ENCODE data around the gene PHPT1. TPM values are rescaled to one million over a fixed set of nuclear protein-coding genes. Genes with fewer than 3 reads are reported as not detected.
"Not testable (repeated sequence)": the region's sequence is repeated elsewhere in the genome, so short reads cannot be mapped to it uniquely, and the experiment has no call there.

PHPT1 gene
- total and polyA plus RNA-seq, 8 donors: 66.1 to 151 (median 100) TPM

DNA sequence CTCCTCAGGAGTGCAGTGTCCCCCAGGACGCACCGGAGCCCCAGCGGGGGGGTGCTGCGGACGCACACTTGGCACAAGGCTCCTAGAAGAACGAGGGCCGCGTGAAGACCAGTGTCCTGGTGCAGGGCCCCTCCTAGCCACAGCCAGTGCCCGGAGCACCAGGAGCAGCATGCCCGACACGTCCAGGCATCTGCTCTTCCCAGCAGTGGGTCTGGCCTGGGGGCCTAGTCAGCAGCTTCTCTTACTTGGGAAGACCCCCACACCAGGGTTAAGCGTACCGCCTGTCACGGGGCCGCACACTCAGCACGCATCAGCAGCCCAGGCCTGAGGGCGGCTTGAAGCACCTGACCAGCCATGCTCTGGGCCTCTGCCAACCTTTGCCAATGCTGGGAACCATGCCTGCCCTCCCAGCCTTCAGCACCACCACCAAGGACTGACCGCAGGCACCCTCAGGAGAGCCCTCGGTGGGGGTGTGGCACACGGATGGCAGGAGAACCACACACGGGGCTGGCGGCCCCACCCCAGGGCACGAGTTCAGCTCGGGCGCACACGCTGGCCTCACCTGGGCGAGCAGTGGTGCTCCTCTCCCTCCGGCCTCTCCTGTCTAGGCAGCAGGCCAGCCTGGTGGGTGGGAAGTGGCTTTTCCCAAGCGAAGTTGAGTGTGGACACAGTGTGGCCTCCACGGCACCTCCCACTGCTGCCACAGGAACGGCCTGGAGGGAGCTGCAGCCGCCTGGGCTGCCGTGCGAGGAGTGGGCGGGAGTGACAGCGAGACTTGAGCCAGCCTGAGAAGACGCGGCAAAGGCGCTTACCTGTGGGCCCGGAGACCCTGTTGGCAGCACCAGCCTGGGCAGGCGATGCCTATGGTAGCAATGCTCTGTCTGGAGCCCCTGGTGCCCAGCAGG is 19.0 kb upstream of the PHPT1 start:
- ATAC-seq (no peak), DNase-seq (peak in 1 of 4 donors; percentile 68)
- no peaks in the 10 kb centered on the region for H3K4me1 ChIP-seq
- no peak overlapping the region for H3K27ac ChIP-seq
- H3K9me3 ChIP-seq: no peaks in the 10 kb centered on the region
- TF ChIP-seq, protein P1, sequence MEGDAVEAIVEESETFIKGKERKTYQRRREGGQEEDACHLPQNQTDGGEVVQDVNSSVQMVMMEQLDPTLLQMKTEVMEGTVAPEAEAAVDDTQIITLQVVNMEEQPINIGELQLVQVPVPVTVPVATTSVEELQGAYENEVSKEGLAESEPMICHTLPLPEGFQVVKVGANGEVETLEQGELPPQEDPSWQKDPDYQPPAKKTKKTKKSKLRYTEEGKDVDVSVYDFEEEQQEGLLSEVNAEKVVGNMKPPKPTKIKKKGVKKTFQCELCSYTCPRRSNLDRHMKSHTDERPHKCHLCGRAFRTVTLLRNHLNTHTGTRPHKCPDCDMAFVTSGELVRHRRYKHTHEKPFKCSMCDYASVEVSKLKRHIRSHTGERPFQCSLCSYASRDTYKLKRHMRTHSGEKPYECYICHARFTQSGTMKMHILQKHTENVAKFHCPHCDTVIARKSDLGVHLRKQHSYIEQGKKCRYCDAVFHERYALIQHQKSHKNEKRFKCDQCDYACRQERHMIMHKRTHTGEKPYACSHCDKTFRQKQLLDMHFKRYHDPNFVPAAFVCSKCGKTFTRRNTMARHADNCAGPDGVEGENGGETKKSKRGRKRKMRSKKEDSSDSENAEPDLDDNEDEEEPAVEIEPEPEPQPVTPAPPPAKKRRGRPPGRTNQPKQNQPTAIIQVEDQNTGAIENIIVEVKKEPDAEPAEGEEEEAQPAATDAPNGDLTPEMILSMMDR (IDR thresholded peaks at IDR 0.05): no peak
- no peak overlapping the region for H3K4me3 ChIP-seq
- intact Hi-C loops (cut with DNase I): no loop called here
- no peaks in the 10 kb centered on the region for H3K27me3 ChIP-seq
- peaks cover 0 to 87% of the 10 kb centered on the region in 2 donors for H3K36me3 ChIP-seq

DNA sequence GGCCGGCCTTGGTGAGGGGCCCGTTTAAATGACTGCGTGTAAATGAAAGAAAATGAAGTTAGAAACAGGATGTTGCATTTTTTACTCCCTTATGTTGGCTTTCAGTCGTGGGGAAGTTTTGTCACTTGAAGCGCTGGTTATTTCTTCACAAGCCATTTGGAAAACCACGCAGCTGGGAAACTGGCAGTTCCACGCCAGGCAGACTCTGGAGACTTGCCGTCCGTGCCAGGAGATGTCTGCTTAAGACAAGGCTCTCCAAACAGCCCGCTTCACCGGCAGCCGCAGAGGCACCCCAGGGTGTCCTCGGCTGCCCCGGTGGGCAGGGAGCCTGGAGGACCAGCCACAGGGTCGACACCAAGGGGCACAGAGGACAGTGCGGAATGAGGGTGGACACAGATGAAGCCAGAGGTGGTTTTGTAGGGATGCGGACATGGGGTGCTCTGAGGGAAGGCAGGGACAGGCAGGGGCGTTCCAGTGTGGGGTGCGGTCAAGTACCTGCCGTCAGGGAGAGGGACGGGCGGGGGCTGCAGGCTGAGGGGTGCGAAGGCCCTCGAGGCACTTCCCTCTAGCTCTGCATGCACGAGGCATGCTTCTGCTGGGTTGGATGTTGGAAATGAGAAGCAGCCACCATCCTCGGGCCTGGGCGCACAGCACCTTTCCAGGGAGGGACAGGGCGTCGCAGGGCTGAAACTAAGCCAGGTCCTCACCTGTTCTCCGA is 18.0 kb upstream of the PHPT1 start:
- H3K9me3 ChIP-seq: no peaks in the 10 kb centered on the region
- no peaks in the 10 kb centered on the region for H3K4me1 ChIP-seq
- intact Hi-C loops (cut with DNase I): no loop called here
- no peak overlapping the region for H3K27ac ChIP-seq
- H3K27me3 ChIP-seq: no peaks in the 10 kb centered on the region
- no peak overlapping the region for H3K4me3 ChIP-seq
- H3K36me3 ChIP-seq: peaks cover 0 to 87% of the 10 kb centered on the region in 2 donors
- peak in 1 of 4 donors; percentile 59 for DNase-seq
- no peak for ATAC-seq
- TF ChIP-seq, protein P1 (IDR thresholded peaks at IDR 0.05): no peak

DNA sequence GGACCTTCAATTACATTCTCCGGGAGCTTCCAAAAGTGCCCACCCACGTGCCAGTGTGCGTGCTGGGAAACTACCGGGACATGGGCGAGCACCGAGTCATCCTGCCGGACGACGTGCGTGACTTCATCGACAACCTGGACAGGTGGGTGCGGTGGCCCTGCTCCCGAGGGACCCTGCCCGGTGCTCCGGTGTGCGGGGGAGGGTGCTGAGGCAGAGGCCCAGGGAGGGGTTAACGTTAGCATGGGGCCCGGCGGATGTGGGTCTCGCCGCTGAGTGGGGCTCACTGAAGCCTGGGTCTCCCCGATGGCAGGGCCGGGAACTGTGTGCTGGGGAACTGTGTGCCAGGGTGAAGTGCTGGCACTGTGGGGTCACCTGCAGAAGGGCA is 17.5 kb upstream of the PHPT1 start:
- Histone ChIP-seq H3K36me3 (peaks cover 0 to 87% of the 10 kb centered on the region in 2 donors), H3K4me3 (no peak overlapping the region), H3K27ac (no peak overlapping the region), H3K9me3 (no peaks in the 10 kb centered on the region), H3K4me1 (no peaks in the 10 kb centered on the region), H3K27me3 (no peaks in the 10 kb centered on the region)
- TF ChIP-seq, protein P1 (IDR thresholded peaks at IDR 0.05): no peak
- intact Hi-C loops (cut with DNase I): no loop called here
- no peak for ATAC-seq
- peak in 1 of 4 donors; percentile 65 for DNase-seq

DNA sequence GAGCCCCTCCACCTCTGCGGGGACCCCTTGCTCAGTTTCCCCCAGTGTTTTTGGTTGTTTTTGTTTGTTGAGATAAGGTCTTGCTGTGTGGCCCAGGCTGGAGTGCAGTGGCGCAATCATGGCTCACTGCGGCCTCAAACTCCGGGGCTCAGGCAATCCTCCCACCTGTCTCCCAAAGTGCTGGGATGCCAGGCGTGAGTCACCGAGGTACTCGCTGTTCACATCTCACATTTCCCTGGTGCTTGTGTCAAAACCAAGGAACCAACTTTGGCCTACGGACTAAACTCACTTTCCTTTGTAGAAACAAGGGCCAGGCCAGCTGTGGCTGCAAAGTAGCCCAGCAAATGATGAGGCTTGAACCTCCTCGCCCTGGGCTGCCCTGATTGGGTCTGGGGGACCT is 16.6 kb upstream of the PHPT1 start:
- Histone ChIP-seq H3K9me3 (no peaks in the 10 kb centered on the region), H3K4me1 (no peaks in the 10 kb centered on the region), H3K27ac (no peak overlapping the region), H3K36me3 (peaks cover 0 to 87% of the 10 kb centered on the region in 2 donors), H3K4me3 (no peak overlapping the region), H3K27me3 (no peaks in the 10 kb centered on the region)
- DNase-seq (peak in 1 of 4 donors; percentile 57), ATAC-seq (no peak)
- intact Hi-C loops (cut with DNase I): no loop called here
- TF ChIP-seq, protein P1 (IDR thresholded peaks at IDR 0.05): no peak

DNA sequence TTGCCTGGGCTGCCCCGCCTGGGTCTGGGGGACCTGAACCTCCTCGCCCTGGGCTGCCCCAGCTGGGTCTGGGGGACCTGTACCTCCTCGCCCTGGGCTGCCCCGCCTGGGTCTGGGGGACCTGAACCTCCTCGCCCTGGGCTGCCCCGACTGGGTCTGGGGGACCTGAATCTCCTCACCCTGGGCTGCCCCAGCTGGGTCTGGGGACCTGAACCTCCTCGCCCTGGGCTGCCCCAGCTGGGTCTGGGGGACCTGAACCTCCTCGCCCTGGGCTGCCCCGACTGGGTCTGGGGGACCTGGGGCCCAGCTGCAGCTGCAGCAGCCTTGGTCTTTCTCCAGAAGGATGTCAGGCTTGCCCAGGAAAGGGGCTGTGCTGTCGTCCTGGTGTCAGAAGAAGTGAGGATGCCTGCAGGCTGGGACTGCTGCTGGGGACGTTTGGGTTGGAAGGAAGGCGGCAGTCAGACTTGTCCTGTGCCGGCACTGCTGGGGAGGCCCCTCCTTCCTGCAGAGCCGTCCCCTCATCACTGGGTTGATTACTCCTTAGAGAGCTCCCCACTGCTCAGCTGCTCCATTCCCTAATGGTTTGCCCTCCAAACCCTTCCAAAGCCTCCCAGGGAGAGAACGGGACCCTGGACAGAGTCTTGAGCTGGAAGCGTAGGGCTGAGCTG is 15.7 kb upstream of the PHPT1 start:
- intact Hi-C loops (cut with DNase I); H3K4me1 ChIP-seq; H3K4me3 ChIP-seq; H3K27me3 ChIP-seq; H3K9me3 ChIP-seq; H3K27ac ChIP-seq; ATAC-seq: not testable (repeated sequence)
- DNase-seq: peak in 1 of 4 donors; percentile 27
- H3K36me3 ChIP-seq: peaks cover 0 to 87% of the 10 kb centered on the region in 2 donors
